ENCODE results near the gene SYVN1.

SYVN1 gene

GRCh38 chr11:65089621-65090020 is 44.7 kb downstream of the SYVN1 start:
- no peak for TF ChIP-seq CTCF (IDR thresholded peaks at IDR 0.05)

- no peak for TF ChIP-seq CTCF (IDR thresholded peaks at IDR 0.05)
Measured at GRCh38 chr11:65087827-65088226, 46.5 kb downstream of the SYVN1 start.

- TF ChIP-seq CTCF (IDR thresholded peaks at IDR 0.05), result no peak
Measured at GRCh38 chr11:65087216-65087615, 47.1 kb downstream of the SYVN1 start.

- no peak for TF ChIP-seq CTCF (IDR thresholded peaks at IDR 0.05)
Measured at GRCh38 chr11:65086809-65087208, 47.5 kb downstream of the SYVN1 start.

GRCh38 chr11:65085446-65085845 is 48.9 kb downstream of the SYVN1 start:
- TF ChIP-seq CTCF (IDR thresholded peaks at IDR 0.05), result no peak

GRCh38 chr11:65084598-65085375 is 49.5 kb downstream of the SYVN1 start:
- no peak for TF ChIP-seq CTCF (IDR thresholded peaks at IDR 0.05)

GRCh38 chr11:65083834-65084597 is 50.3 kb downstream of the SYVN1 start, which contains the start of the genes CDCA5 and ZFPL1:
CDCA5 (minus strand) TSS chr11:65084040; CDS start chr11:65083978, 62 bp downstream.
ZFPL1 (plus strand) TSS chr11:65084222; CDS start chr11:65084699, 477 bp downstream.
- no peak for TF ChIP-seq CTCF (IDR thresholded peaks at IDR 0.05)
